Subcutaneous abdominal adipose tissue (tissue), 5 donors: ENCODE results near the gene WDR47.

Source experiments
- H3K27ac ChIP-seq: one replicate; pipeline ENCODE4 v1.7.0; 2013; ENCODE audit warnings: low read depth, mild to moderate bottlenecking, inconsistent platforms, low read length, moderate library complexity
- H3K27me3 ChIP-seq, 5 donors: one replicate each; pipeline ENCODE4 v1.7.0; 2013; ENCODE audit warnings: low read length in 5 of 5, inconsistent platforms in 1 of 5; ENCODE audit not compliant: control insufficient read depth in 5 of 5, insufficient read depth in 4 of 5
- H3K36me3 ChIP-seq, 5 donors: one replicate each; pipeline ENCODE4 v1.7.0; 2013; ENCODE audit warnings: low read length in 5 of 5; ENCODE audit not compliant: control insufficient read depth in 5 of 5, insufficient read depth in 5 of 5
- H3K4me1 ChIP-seq, 5 donors: one replicate each; pipeline ENCODE4 v1.7.0; 2013; ENCODE audit warnings: low read length in 5 of 5, mild to moderate bottlenecking in 3 of 5, moderate library complexity in 1 of 5; ENCODE audit not compliant: control insufficient read depth in 5 of 5, insufficient read depth in 5 of 5
- H3K4me3 ChIP-seq, 5 donors: one replicate each; pipeline ENCODE4 v1.7.0; 2013; ENCODE audit warnings: low read length in 5 of 5, low read depth in 1 of 5
- H3K9ac ChIP-seq, 5 donors: one replicate each; pipeline ENCODE4 v1.7.0; 2013; ENCODE audit warnings: low read length in 5 of 5, mild to moderate bottlenecking in 4 of 5, moderate library complexity in 3 of 5
- H3K9me3 ChIP-seq, 5 donors: one replicate each; pipeline ENCODE4 v1.7.0; 2013; ENCODE audit warnings: low read length in 5 of 5; ENCODE audit not compliant: control insufficient read depth in 5 of 5
- donor health status: healthy.
- donor health status: healthy.
- donor health status: healthy.
- donor health status: healthy.
- donor health status: healthy.

Gene WDR47

DNA sequence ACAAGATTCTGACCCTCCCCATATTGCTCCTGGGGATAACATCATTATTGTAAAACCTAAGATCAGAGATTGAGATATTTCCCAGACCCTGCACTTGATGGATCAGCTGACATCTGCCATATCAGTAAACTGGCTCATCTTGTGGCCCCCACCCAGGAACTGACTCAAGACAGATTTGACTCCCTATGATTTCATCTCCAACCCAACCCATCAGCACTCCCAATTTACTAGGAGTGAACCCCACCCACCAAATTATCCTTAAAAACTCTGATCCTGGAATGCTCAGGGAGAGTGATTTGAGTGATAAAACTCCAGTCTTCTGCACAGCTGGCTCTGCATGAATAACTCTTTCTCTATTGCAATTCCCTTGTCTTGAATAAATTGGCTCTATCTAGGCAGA, 72.6 kb downstream of the WDR47 start:
- H3K9ac ChIP-seq, result no peak overlapping the region
- H3K9me3 ChIP-seq, result no peaks in the 10 kb centered on the region
- peaks cover 7 to 26% (median 15%) of the 10 kb centered on the region in 5 donors for H3K36me3 ChIP-seq
- peaks cover 0 to under 1% (median 0%) of the 10 kb centered on the region in 5 donors for H3K4me1 ChIP-seq
- no peak overlapping the region for H3K27ac ChIP-seq
- no peaks in the 10 kb centered on the region for H3K27me3 ChIP-seq
- no peak overlapping the region for H3K4me3 ChIP-seq

DNA sequence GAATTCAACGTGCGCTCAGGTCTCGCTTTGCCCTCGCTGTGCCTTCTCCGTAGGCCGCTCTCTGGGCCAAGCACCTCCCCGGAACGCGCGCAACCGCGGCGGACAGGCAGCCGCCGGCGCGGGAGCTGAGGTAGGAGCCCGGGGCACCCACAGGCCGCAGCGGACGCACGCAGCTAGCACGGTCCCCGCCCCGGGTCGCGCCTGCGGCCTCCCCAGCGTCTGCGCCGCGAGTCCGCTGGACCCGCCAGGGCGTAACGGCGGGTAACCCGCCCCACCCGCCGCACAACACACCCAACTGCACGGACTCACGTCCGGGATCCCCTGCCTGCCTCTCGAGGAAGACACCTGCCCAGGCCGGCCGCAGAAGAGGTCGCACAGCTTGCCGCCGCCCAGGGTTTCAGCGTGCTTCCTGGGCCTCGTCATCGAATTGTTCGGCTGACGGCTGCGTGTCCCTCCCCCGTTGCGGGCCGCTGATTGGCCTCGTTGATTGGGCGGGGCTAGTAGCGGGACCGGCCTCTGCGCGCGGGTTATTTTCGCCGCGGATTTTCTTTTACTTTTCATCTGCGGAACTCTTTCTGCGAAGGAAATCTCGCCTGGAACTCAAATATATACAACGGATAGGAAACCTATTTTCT, 78.7 kb downstream of the WDR47 start, which contains the start of gene CLCC1:
CLCC1 (minus strand) TSS at position 433 of the 635 bp plus-strand sequence. CDS start 13,047 bp downstream, outside the sequence.
- Histone ChIP-seq H3K4me3 (peak within 1 kb of the TSS; percentile 77 to 90 (median 85)), H3K36me3 (peaks cover 0 to 4% (median 0%) of the 10 kb centered on the region in 5 donors), H3K27me3 (no peaks in the 10 kb centered on the region), H3K9ac (peak within 1 kb of the TSS; percentile 77 to 92 (median 88)), H3K4me1 (peaks cover 0 to 23% (median 20%) of the 10 kb centered on the region in 5 donors), H3K9me3 (no peaks in the 10 kb centered on the region), H3K27ac (peak within 1 kb of the TSS; percentile 88)

DNA sequence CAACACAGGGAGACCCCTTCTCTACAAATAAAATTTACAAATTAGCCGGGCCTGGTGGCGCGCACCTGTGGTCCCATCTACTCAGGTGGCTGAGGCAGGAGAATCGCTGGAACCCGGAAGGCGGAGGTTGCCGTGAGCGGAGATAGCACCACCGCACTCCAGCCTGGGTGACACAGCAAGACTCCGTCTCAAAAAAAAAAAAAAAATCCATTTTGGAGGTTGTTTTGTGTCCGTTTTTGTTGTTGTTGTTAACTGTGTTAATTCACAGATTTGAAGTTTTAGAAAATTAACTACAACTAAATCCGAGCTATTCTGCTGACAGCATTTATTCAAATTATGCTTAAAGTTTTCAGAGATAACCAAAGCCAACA, 79.2 kb downstream of the WDR47 start:
- H3K36me3 ChIP-seq, result peaks cover 0 to 5% (median 0%) of the 10 kb centered on the region in 5 donors

DNA sequence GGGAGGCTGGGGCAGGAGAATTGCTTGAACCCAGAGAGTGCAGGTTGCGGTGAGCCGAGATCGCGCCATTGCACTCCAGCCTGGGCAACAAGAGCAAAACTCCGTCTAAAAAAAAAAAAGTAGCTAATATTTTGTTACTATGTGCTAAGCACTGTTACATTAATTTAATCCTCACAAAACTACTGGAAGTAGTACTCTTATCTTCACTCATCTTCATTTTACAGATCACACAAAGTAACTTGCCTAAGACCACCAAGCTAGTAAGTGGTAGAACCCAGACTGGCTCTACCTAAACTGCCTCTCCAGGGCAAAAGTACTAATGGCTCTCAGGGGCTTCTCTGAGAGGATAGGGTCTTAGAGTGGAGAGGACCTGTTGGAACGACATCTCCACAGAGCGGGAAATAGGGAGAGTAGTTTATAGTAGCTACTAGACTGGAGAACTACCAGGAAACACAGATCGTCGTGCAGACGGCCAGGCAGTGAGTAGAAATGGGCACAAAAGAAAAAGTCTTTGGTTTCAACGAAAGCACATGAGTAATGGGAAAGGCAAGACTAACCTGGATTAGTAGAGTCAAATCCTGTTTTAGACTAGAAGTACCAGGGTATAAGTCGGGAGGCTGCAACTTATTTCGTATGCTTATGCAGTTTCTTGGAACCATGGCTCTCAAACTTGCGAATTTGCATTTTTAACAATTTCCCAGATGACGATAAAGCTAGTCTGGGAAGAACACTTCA, 80.0 kb downstream of the WDR47 start:
- Histone ChIP-seq H3K9ac (peak overlapping the region in 4 of 5 donors; percentile 77 to 92 (median 90)), H3K4me1 (peaks cover 0 to 23% (median 20%) of the 10 kb centered on the region in 5 donors), H3K27ac (no peak overlapping the region), H3K9me3 (no peaks in the 10 kb centered on the region), H3K27me3 (no peaks in the 10 kb centered on the region), H3K36me3 (peaks cover 0 to 5% (median under 1%) of the 10 kb centered on the region in 5 donors), H3K4me3 (peak overlapping the region; percentile 77 to 90 (median 85))

More for the DNA sequence above, 79.2 kb downstream of the WDR47 start:
- Histone ChIP-seq H3K4me1 (peaks cover 0 to 23% (median 20%) of the 10 kb centered on the region in 5 donors), H3K9me3 (no peaks in the 10 kb centered on the region), H3K9ac (peak overlapping the region; percentile 77 to 92 (median 88)), H3K27ac (peak overlapping the region; percentile 88), H3K27me3 (no peaks in the 10 kb centered on the region), H3K4me3 (peak overlapping the region; percentile 77 to 90 (median 85))

DNA sequence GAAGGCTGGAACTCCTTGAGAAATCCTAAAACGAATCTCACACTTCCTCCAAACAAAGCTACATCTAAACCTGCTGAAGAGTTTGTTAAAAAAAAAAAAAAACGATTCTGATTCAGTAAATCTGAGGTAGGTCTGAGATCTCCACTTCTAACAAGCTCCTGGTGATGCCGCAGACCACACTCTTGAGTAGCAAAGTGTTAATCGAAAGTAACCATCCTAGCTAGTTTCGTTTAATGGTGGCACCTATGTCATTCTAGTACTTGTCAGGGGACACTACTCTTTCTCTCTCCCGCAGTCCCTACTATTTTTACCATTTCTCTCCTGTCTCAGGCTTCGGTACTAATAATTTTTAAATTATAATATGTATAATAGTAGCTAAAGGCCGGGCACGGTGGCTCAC, 80.7 kb downstream of the WDR47 start:
- Histone ChIP-seq H3K4me3 (no peak overlapping the region), H3K9ac (no peak overlapping the region)

DNA sequence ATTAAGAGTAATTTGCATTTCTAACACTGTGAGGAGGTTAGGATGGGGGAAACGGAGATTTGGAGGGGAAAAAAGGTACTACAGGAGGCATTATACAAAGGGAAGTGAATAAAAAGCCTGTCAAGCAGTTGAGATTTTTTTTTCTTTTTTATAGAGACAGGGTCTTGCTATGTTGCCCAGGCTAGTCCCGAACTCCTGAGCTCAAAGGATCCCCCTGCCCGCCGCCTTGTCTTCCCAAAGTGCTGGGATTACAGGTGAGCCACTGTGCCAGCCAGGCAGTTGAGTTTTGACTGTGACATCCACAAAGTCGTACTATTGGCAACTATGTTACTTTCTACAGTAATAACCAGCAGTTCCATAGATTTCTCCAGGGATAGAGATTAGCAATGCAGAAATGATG, 81.2 kb downstream of the WDR47 start:
- H3K9me3 ChIP-seq, result no peaks in the 10 kb centered on the region
- H3K4me3 ChIP-seq, result no peak overlapping the region
- peaks cover 0 to 23% (median 20%) of the 10 kb centered on the region in 5 donors for H3K4me1 ChIP-seq
- H3K27me3 ChIP-seq, result no peaks in the 10 kb centered on the region
- H3K27ac ChIP-seq, result no peak overlapping the region
- peaks cover 0 to 9% (median 2%) of the 10 kb centered on the region in 5 donors for H3K36me3 ChIP-seq
- no peak overlapping the region for H3K9ac ChIP-seq

More for the DNA sequence above, 80.7 kb downstream of the WDR47 start:
- Histone ChIP-seq H3K27me3 (no peaks in the 10 kb centered on the region), H3K36me3 (peaks cover 0 to 5% (median 2%) of the 10 kb centered on the region in 5 donors), H3K27ac (no peak overlapping the region), H3K4me1 (peaks cover 0 to 23% (median 20%) of the 10 kb centered on the region in 5 donors), H3K9me3 (no peaks in the 10 kb centered on the region)

DNA sequence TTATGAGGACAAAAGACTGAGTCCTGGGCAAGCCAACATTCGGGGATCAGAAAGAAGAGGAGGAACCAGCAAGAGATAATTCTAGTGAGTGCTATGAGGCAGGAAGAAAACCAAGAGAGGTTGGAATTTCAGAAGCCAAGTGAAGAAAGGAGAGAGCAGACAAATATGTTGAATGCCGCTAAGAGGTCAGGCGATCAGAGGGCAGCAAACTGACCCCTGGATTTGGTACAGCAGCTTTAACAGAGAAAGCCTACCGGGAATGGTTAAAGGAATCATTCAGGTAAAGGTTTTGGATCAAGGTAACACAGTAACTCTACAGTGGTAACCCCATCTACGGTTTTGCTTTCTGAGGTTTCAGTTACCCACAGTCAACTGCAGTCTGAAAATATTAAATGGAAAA, 84.0 kb downstream of the WDR47 start:
- no peaks in the 10 kb centered on the region for H3K9me3 ChIP-seq

DNA sequence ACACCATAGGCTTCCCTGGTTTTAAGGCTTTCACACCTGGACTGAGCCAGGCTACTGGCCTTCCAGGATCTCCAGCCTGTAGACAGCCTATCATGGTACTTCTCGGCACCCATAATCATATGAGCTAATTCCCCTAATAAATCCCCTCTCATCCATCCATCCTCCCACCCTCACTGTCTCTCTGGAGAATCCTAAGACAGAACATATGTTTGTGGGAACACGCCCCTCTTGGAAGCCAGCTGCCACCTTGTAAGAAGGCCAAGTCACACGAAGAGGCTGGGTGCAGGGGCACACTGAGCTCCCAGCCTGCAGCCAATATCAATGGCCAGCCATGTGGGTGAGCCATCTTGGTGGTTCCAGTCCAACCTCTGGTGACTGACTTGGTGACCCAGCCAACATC, 86.0 kb downstream of the WDR47 start:
- no peak overlapping the region for H3K27ac ChIP-seq
- peaks cover 2 to 25% (median 4%) of the 10 kb centered on the region in 5 donors for H3K36me3 ChIP-seq
- H3K27me3 ChIP-seq, result no peaks in the 10 kb centered on the region
- peaks cover 0 to 6% (median 0%) of the 10 kb centered on the region in 5 donors for H3K4me1 ChIP-seq
- no peak overlapping the region for H3K4me3 ChIP-seq
- H3K9me3 ChIP-seq, result no peaks in the 10 kb centered on the region
- H3K9ac ChIP-seq, result no peak overlapping the region

More for the DNA sequence above, 84.0 kb downstream of the WDR47 start:
- no peak overlapping the region for H3K4me3 ChIP-seq
- peaks cover 2 to 25% (median 4%) of the 10 kb centered on the region in 5 donors for H3K36me3 ChIP-seq
- no peak overlapping the region for H3K27ac ChIP-seq
- no peak overlapping the region for H3K9ac ChIP-seq
- no peaks in the 10 kb centered on the region for H3K27me3 ChIP-seq
- peaks cover 0 to 21% (median 13%) of the 10 kb centered on the region in 5 donors for H3K4me1 ChIP-seq

DNA sequence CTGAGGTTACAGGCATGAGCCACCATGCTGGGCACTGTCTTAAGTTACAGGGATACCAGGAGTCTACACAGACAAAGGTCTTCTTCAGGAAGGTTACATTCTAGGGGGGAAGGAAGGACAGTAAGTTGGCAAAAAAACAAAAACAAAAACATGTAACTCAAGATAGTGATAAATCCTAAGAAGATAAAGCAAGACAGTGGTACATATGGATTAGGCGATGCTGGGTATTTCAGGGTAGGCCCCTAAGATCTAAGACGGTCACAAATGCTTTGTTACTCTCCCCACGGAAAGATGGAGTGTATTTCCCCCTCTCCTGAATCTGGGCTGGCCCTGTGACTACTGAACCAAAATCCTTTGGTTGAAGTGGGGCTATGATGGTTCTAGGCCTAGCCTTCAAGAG, 86.8 kb downstream of the WDR47 start:
- Histone ChIP-seq H3K27me3 (no peaks in the 10 kb centered on the region), H3K4me1 (peaks cover 0 to 3% (median 0%) of the 10 kb centered on the region in 5 donors), H3K36me3 (peaks cover 2 to 25% (median 4%) of the 10 kb centered on the region in 5 donors), H3K4me3 (no peak overlapping the region), H3K27ac (no peak overlapping the region), H3K9ac (no peak overlapping the region), H3K9me3 (no peaks in the 10 kb centered on the region)

DNA sequence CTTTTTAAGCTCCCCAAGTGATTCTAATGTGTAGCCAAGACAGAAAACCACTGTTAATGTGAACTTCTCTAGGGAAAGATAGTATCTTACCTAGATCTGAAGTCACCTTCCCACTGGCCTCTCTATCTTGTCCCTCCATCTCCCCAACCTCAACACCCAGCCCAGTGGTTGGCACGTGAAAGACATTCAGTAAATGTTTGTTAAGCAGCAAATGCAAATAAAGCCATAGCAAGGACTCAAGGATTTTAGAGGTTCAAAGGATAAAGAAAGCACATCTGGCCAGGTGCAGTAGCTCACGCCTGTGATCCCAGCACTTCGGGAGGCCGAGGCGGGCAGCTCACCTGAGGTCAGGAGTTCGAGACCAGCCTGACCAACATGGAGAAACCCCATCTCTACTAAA, 88.5 kb downstream of the WDR47 start:
- H3K4me1 ChIP-seq, result peaks cover 0 to 3% (median 0%) of the 10 kb centered on the region in 5 donors
- H3K27ac ChIP-seq, result no peak overlapping the region
- H3K9ac ChIP-seq, result no peak overlapping the region
- peaks cover 2 to 20% (median 4%) of the 10 kb centered on the region in 5 donors for H3K36me3 ChIP-seq
- H3K27me3 ChIP-seq, result no peaks in the 10 kb centered on the region
- H3K4me3 ChIP-seq, result no peak overlapping the region
- H3K9me3 ChIP-seq, result no peaks in the 10 kb centered on the region
